ENCODE measurements around the gene TEDC2.
"Not testable (repeated sequence)": the region's sequence is repeated elsewhere in the genome, so short reads cannot be mapped to it uniquely, and the experiment has no call there.

The TEDC2 gene

GRCh38 chr16:2437032-2437790 lies 22.7 kb upstream of the TEDC2 start:
- no peak for DNase-seq (ENCODE audit: low read depth in 2 of 2)

- no peak for DNase-seq (ENCODE audit: low read depth in 2 of 2)
These were observed 21.8 kb upstream of the TEDC2 start for GRCh38 chr16:2438121-2438520.

DNA sequence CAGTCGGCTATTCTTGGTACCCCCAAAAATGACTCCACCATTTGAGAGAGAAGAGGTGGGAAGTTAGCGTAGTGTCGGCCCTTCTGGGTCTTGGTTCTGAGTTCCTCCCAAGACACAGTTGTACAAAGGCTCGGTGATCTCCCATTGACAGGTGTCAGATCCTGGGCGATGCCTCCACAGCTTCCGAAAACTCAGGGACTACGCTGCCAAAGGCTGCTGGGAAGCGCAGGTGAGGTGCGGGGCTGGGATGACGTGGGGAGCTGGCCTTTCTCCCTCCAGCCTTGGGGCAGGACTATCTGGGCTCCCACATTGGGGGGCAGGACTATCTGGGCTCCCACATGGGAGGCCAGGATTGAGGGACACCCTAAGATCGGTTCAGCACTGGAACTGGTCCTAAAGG lies 20.3 kb upstream of the TEDC2 start:
- no peak for DNase-seq (ENCODE audit: low read depth in 2 of 2)

DNA sequence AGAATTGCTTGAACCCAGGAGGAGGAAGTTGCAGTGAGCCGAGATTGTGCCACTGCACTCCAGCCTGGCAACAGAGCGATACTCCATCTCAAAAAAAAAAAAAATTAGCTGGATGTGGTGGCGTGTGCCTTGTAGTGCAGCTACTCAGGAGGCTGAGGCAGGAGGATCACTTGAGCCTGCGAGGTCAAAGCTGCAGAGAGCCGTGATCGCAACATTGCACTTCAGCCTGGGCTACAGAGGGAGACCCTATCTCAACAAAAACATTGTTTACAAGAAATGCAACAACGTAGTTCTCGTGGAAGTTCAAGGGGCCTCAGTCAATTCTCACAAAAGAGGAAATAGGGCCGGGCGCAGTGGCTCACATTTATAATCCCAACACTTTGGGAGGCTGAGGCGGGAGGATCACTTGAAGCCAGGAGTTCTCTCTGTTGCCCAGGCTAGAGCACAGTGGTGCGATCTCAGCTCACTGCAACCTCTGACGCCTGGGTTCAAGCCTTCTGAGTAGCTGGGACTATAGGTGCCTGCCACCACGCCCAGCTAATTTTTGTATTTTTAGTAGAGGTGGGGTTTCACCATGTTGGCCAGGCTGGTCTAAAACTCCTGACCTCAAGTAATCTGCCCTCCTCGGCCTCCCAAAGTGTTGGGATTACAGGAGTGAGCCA lies 18.6 kb upstream of the TEDC2 start:
- DNase-seq (ENCODE audit: low read depth in 2 of 2): not testable (repeated sequence)

- DNase-seq (ENCODE audit: low read depth in 2 of 2): no peak
These were observed 16.4 kb upstream of the TEDC2 start for GRCh38 chr16:2443555-2443954.

- DNase-seq (ENCODE audit: low read depth in 2 of 2): no peak
These were observed 11.9 kb upstream of the TEDC2 start for GRCh38 chr16:2447920-2448583.

GRCh38 chr16:2449118-2449517 lies 10.8 kb upstream of the TEDC2 start:
- no peak for DNase-seq (ENCODE audit: low read depth in 2 of 2)

DNA sequence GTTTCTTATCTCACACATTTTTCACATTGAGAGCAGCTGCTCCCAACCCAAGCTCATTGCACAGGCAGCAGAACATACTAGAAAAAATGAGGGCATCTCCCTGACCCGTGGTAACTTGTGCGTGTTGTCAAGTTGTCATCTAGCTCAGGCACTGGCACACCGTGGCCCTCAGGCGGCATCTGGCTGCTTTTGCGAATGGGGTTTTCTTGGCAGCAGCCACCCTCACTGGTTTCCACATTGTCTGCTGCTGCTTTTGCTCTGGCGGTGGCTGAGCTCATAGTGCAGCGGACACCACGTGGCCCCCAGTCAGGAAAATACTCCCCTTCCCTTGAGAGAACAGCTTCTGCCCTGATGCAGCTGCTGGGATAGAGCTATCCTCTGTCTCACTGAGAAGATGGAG lies 9.4 kb upstream of the TEDC2 start:
- DNase-seq (ENCODE audit: low read depth in 2 of 2): no peak

DNA sequence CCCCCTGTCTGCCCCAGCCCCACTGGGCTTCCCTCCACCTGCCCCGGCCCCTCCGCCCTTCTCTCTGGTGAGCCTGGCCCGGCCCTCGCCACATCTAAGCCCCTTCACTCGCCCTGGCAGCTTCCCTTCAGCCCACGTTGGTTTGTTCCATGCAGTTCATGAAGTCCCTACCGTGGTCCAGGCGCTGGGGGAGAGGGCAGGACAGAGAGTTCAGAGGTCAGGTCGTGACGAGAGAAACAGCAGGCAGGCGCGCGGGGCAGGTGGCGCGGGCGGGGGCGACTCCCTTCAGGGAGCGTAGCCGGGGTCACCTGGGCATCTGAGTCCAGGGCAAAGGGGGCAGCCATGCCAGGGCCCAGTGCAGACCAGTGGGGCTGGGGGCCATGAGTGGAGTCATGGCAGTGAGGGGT lies 8.9 kb upstream of the TEDC2 start:
- no peak for DNase-seq (ENCODE audit: low read depth in 2 of 2)

GRCh38 chr16:2451851-2452320 lies 8.0 kb upstream of the TEDC2 start:
- DNase-seq (ENCODE audit: low read depth in 2 of 2): no peak

GRCh38 chr16:2452650-2453049 lies 7.3 kb upstream of the TEDC2 start:
- no peak for DNase-seq (ENCODE audit: low read depth in 2 of 2)

DNA sequence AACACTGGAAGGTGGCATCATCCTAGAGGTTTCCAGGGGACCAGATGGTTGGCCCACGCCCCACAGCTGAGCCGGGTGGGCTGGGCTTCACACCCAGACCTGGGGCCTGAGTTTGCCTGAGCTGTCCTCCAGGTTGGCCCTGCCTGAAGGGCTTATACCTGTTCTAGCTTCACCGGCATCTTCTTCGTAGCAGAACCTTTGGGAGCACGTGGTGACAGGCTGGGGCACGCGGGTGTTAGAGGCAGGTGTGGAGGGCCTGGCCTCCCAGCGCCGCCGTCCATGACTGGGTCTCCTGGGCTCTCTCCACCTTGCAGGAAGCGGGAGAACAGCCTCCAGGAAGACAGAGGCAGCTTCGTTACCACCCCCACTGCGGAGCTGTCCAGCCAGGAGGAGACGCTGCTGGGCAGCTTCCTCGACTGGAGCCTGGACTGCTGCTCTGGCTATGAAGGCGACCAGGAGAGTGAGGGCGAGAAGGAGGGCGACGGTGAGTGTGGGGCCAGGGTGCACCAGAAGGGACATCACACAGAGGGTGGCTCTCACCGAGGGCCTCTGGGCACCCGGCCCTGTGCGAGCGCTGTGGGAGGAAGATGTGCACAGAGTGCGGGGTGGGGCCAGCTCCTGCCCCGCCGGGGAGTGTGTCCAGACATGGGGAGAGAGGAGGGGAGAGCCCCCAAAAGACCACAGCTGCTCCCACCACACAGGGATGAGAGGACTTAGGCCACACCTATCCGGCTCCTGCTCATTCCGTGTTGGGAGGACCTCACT lies 4.6 kb upstream of the TEDC2 start:
- DNase-seq (ENCODE audit: low read depth in 2 of 2): no peak

GRCh38 chr16:2456551-2457153 lies 3.3 kb upstream of the TEDC2 start:
- no peak for DNase-seq (ENCODE audit: low read depth in 2 of 2)

GRCh38 chr16:2457267-2457666 lies 2.6 kb upstream of the TEDC2 start:
- no peak for DNase-seq (ENCODE audit: low read depth in 2 of 2)

DNA sequence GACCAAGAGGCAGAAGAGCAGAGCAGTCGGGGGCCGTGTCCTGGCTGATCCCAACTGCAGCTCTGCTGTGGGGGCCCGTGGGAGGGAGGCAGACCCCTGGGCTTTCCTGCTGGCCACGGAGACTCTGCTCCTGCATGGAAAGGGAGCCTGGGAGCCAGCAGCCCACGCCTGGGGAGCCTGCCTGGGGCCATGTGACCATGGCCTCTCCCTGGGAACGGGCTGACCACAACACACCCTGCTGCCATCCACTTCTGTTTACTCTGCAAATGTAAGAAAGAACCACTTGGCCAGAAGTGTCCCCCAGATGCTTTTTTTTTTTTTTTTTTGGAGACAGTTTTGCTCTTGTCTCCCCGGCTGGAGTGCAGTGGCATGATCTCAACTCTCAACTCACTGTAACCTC lies 2.0 kb upstream of the TEDC2 start:
- no peak for DNase-seq (ENCODE audit: low read depth in 2 of 2)

- DNase-seq (ENCODE audit: low read depth in 2 of 2): no peak
These were observed 842 bp upstream of the TEDC2 start for GRCh38 chr16:2458887-2459646.

DNA sequence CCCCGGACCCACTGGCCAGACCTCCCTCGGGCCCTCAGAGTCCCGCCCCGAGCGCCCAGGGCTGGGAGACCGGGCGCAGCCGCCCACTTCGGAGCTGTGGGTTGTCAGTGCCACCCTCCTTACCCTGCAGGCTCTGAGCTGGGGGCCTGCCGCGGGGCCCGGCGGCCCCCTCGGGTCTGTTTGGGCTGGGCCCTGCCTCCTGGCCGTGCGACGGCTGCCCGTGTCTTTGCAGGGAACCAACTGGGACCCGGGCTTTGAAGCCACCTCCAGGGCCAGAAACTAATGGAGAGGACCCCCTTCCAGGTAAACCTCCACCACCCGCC lies 443 bp downstream of the TEDC2 start:
- no peak for DNase-seq (ENCODE audit: low read depth in 2 of 2)

DNA sequence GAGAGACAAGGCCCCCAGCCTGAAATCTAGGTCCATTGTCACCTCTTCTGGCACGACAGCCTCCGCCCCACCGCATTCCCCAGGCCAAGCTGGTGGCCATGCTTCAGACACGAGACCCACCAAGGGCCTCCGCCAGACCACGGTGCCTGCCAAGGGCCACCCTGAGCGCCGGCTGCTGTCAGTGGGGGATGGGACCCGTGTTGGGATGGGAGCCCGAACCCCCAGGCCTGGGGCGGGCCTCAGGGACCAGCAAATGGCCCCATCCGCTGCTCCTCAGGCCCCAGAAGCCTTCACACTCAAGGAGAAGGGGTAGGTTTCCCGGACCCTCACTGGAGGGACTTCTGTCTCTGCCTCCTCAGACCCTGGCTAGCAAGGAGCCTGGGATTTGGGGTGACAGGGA lies 1.0 kb downstream of the TEDC2 start:
- DNase-seq (ENCODE audit: low read depth in 2 of 2): no peak

GRCh38 chr16:2462031-2462866 lies 2.3 kb downstream of the TEDC2 start:
- DNase-seq (ENCODE audit: low read depth in 2 of 2): no peak

DNA sequence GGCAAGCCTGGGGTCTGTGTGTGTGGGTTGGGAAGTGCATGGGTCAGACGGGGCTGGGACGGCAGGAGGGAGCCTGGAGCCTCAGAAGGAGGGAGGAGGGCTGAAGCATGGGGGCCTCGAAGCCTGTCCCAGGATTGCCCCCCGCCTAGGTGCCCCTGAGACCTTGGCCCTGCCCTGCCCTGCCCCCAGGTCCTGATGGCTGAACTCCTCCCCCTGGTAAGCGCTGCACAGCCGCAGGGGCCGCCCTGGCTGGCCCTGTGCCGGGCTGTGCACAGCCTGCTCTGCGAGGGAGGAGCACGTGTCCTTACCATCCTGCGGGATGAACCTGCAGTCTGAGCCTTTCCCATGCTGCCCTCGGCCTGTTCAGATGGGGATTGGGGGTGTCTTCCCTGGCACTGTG lies 4.4 kb downstream of the TEDC2 start:
- no peak for DNase-seq (ENCODE audit: low read depth in 2 of 2)
